Activated CD4-positive, CD25-positive, alpha-beta regulatory T cell treated with anti-CD3 and anti-CD28 coated beads, Interleukin-2, amount 50 U/mL, for 16 hours (primary cell): ENCODE results near the gene GSC2.

Source experiments
- DNase-seq: peaks from one replicate; pipeline ENCODE4 v3.0.0-alpha.2; 2020; ENCODE audit warnings: low read depth, low spot score

GSC2 gene

DNA sequence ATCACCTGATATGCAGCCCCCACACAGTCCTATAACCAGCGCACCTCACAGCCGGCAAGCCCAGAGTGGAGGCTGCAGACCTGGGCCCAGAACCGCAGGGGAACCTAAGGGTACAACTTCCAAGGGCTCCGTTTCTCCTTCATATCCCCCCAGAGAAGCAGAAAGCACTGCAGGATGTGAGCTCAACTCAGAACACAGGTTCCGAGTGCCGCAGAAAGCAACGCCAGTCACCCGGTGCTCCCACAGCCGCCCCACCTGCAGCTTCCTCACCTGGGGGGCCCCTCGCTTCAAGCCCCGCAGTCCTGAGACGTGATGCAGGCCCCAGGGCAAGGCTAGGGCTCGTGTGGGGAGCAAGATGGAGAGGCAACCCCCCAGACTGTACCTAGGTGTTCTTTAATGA is 16.5 kb downstream of the GSC2 start:
- no peak for DNase-seq

GRCh38 chr22:19132693-19133400 is 17.2 kb downstream of the GSC2 start:
- DNase-seq, result no peak

DNA sequence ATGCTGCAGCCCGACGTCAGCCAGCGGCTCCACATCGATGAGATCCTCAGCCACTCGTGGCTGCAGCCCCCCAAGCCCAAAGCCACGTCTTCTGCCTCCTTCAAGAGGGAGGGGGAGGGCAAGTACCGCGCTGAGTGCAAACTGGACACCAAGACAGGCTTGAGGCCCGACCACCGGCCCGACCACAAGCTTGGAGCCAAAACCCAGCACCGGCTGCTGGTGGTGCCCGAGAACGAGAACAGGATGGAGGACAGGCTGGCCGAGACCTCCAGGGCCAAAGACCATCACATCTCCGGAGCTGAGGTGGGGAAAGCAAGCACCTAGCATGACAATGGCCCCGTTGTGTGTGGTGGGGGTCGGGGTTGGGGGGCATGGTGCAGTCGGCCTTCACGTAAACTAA is 17.9 kb downstream of the GSC2 start:
- DNase-seq, result no peak

GRCh38 chr22:19131685-19132015 is 18.4 kb downstream of the GSC2 start:
- no peak for DNase-seq

DNA sequence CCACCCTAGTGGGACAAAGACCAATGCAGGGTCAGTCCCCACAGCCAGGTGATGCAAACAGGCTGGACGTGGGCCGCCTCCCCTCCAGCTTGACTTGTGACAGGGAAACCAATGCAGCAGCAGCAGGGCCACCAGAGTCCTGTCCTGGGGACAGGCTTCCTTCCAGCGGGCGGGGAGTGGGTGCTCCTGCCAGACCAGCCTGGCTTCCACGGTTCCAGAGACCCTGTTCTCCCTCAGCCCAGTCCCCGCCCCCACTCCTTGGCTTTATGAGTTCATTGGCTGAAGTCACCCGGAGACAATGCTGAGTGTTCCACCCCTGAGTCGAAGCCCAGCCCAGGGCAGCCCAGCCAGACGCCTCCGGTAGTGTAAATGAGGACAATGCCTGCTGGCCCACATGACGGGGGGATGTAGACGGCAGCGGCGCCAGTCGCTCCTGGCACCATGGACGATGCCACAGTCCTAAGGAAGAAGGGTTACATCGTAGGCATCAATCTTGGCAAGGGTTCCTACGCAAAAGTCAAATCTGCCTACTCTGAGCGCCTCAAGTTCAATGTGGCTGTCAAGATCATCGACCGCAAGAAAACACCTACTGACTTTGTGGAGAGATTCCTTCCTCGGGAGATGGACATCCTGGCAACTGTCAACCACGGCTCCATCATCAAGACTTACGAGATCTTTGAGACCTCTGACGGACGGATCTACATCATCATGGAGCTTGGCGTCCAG is 19.0 kb downstream of the GSC2 start, which contains the start of gene TSSK2:
TSSK2 (plus strand) TSS at position 350 of the 726 bp plus-strand sequence; CDS start at position 442, 92 bp downstream.
- DNase-seq, result no peak

GRCh38 chr22:19129871-19130270 is 20.2 kb downstream of the GSC2 start:
- DNase-seq, result no peak

DNA sequence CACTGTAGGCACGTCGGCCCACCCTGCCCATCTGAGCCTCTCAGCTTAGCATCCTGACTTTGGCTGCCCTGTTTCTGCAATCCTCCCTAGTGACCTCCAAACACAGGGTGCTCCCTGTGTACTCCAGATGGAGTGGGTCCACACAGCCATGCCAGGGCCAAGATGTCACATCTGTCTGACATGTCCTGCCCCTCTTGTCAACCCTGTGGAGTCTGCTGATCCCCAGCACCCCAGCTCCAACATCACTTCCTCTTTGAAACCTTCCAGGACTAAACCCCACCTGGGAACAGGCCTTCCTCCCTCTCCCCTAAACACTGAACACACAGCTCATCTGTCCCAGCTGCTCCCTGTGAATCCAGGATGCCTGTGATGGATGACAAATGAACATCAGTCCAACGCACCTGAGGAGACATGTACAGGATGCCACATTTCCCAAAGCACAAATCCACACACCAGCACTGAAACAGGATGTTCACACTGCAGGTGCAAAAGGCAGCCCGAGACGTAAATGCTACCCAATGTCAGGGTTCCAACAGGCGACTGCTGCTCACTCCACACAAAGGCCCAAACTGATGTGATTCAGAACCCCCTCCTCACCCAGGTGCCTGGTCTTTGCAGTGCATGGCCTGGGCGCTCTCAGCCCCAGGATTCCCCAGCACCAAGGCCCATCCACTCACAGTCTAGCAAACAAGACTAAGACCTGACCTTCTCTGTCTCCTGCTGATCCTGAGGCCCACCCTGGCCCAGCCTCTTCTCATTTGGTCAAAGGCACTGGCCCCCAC is 21.0 kb downstream of the GSC2 start:
- DNase-seq, result no peak

GRCh38 chr22:19128009-19128401 is 22.1 kb downstream of the GSC2 start:
- DNase-seq, result no peak

DNA sequence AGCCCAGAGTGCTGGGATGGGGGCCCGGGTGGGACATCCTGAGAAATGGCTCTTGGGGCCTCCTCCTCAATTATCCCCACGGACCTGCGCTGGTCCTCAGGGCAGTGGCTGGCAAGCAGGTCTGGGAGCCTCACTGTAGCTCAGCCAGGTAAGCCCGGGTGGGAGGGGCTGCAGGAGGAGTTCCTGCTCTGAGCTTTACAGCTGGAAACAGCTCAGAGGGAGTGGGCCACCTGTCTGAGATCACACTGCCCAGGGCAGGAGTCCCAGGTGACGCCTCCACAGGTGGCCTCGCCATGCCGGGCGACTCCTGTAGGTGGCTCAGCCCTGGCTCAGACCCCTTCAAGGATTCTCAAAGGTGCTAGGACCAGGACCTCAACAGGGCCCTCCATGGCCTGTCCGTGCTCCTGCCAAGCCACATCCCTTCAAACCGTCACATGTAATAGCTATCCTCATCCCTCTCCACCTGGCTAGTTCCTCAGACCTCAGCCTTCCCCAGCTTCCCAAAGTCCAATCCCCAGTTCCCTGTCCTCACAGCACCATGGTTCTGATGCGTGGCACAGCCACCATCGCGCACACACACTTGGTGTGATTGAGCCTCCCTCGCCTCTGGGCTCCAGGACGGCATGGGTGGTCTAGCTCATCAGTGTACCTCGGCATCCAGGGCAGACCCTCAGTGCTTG is 22.6 kb downstream of the GSC2 start:
- no peak for DNase-seq

DNA sequence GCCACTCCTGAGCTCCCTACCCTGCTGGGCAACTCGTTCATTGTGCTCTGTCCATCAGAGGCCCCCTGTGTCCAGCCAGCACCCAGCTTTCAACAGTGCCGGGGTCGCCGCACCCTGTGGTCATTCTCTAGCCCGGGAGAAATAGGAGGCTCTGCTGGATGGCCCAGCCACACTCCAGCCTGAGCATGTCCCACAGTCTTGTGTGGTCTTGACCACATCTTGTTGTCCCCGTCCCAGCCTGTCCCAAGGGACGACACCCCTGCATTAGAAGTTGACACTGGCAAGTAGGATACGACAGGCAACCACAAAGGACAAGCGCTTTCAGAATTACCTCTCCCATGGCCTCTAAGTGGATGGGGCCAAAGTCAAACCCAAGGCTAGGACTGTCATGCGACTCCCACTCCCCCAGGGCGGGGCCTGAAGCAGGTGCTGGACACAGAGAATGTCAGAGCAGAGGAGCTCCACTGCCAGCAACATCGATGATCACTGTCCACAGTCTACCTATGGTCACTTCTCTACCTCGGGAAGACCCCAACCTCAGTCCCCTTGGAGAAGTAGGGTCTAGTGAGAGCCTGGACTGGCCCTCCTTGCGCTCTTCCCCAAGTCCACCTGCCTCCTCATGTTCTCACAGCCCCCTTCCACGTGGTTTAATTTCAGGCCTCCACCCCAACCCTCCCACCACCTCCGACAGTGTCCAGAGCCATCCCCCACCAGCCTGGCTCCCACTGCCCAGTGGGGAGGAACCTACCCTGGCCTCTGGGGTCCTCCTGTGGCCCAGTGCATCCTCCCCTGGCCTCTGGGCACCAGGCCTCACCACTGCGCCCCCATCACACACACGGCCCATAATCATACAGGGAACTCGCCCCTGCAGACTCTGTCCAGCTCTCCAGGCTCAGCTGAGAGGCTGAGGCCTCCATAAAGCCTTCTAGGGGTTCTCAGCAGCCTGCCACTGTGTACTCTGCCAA is 23.5 kb downstream of the GSC2 start:
- DNase-seq, result no peak

DNA sequence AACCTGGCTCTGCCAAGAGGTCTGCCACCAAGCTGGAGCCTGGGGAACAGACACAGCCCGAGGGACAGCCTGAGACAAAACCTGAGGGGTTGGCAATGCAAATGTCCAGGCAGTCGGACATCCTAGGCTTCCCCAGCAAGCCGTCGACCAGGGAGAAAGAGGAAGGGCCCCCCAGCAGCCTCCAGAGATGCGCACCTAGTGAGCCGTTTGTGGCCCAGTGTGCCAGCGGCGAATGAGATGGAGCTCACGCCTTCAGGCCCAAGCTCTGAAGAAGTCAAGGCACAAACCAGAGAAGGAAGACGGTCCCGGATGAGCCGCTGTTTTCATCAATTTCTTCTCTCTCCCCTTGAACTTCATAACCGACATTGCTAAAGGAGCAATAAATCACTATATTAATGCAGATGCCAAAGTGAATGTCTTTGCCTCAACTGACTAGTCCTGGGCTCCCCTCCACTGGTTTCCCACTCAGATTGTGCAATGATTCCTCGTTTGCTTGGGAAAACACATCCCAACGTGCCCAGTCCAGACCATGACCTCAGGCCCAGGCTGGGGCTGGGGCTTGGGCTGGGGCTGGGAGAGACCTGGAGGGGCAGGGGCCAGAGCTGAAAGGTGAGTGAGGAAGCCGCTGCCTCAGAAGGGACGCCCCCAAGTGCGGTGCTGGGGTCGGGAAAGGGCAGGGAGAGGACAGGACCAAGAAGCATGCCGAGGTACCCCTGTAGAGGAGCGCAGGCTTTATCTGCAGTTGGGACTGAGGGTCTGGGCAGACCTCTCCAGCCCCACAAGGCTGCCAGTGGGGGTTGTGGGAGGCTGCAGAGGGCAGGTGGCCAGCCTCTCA is 24.4 kb downstream of the GSC2 start:
- no peak for DNase-seq

DNA sequence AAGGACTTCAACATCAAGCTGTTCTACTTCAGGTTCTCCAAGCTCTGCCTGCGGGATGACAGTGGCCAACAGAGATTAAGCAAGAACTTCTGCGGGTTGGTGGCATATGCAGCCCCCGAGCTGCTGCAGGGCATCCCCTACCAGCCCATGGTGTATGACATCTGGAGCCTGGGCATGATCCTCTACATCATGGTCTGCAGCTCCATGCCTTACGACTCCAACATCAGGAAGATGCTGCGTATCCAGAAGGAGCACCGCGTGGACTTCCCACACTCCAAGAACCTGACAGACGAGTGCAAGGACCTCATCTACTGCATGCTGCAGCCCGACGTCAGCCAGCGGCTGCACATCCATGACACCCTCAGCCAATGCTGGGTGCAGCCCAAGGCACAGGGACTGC is 25.1 kb downstream of the GSC2 start:
- no peak for DNase-seq

DNA sequence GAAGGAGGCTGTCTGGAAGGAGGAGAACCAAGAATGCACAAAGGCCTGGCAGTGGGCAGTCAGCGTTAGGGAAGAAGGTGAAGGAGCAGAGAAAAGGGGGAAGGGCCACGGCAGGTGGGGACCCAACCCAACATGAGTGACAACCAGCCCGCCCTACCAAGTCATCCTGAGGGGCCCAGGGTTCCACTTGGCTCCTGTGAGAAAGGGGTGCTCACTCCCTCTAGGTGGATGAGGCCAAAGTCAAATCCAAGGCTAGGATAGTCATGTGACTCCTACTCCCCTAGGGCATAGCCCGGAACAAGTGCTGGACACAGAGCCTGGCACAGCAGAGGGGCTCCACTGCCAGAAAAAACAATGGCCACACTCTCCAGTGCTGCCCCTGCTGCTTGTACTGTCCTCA is 25.7 kb downstream of the GSC2 start:
- DNase-seq, result no peak

- no peak for DNase-seq
These were observed 26.2 kb downstream of the GSC2 start for GRCh38 chr22:19123936-19124335.

DNA sequence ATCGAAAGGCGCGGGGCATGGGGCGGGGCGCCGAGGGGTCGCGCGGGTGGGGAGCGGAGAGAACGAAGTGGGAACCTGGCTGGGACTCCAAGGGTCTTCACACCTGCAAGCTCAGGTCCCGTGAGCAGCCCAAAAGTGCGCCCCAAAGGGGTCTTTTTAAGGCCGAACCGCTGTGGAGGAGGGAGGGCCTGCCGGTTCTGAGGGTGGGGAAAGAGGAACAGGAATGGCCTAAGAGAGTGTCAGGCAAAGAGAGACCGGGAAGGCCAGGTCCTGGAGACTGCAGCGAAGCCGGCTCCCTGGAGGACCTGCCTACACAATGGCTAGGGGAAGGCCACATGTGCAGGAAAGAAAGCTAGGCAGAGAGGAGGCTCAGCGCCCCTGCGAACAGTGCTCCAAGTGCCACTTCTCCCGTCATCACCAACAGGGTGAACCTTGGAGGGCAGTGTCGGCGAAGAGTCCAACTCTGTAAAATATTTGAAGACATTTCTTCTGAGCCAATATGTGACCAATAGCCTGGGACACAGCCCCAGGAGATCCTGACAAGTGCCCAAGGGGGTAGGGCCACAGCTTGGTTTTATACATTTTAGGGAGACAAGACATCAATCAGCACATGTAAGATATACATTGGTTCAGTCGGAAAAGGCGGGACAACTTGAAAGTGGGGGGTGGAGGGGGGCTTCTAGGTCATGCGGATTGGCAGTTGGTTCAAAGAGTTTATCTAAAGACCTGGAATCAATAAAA is 27.2 kb downstream of the GSC2 start:
- DNase-seq, result no peak

GRCh38 chr22:19122143-19122751 is 27.8 kb downstream of the GSC2 start, which contains the start of gene DGCR2:
DGCR2 (minus strand) TSS chr22:19122412; CDS start chr22:19122206, 206 bp downstream.
- peak; percentile 95 for DNase-seq

DNA sequence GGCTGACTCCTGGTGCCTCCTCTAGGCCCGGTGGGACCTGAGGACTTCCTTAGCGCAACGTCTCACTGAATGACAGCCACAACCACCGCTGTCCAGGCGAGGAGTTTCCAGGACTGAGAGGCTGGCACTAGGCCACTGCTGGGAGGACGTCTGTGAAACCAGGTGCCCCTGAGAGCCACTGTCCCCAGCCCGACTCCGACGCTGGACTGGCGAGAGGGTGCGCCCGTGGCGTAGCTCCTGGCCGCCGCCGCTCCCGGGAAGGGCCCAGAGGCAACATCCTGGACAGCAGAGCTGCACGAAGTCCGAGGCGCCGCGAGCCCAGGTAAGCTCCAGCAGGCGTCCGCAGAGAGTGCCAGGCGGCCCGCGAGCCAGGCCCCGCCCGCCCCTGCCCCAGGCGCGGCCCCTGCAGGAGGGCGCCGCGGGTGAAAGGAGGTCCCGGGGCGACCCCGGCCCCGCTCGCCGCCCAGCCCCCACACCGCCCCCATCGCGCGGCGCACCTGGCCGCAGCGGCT is 28.4 kb downstream of the GSC2 start:
- DNase-seq, result no peak

DNA sequence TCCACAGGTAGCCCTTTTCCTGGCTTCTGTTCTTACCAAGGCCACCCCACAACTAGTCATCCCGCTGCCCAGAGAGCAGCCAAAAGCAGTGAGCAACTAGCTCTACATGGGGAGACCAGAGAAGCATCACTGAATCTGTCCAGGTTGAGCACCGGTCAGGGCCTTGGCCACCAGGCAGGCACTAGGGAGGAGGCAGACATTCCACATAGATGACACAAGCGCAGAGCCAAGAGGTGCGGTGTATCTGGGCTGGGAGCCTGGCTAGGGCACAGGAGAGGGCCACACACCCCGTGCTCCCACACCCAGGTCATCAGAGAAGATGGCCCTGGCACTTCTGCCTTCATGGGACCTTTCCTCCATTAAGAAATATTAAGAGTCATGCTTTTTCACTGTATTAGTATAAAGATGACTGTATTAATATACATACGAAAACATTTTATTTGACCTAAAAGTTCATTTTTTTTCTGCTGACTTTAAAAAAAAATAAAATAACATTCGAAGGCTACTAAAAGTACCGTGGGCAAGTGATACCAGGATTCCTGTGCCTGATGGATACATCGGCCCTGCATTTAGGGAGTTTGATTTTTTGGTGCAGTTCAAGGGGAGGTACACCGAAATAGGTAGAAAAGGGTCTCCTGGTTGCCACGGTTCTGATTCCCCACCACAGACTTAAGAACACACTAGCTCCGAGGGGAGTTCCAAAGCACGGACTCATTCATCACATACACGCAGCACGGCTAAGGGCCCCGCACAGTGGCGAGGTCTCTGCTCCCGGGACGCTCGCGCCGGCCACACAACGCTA is 29.1 kb downstream of the GSC2 start:
- DNase-seq, result no peak
